Coronary artery (tissue), 2 donors: ENCODE data around the gene ZNF184.

Experiments used
- DNase-seq: peaks from one replicate; pipeline ENCODE4 v3.0.0-alpha.2; 2017; ENCODE audit warnings: low spot score
- H3K27ac ChIP-seq, 2 donors: fragments of 200-600 bp; sonication (generic); one replicate each; pipeline ENCODE4 v1.5.1; 2016 to 2019
- H3K4me3 ChIP-seq: fragments of 200-600 bp; sonication (generic); 2 replicates; pipeline ENCODE4 v1.5.1; 2016; ENCODE audit warnings: mild to moderate bottlenecking, moderate library complexity
- CTCF ChIP-seq: fragments of 200-600 bp; sonication (generic); IDR thresholded peaks from one replicate; pipeline ENCODE4 v1.5.1; 2019; ENCODE audit warnings: antibody characterized with exemption

ZNF184 gene

GRCh38 chr6:27478141-27478705 lies 5.3 kb upstream of the ZNF184 start:
- Histone ChIP-seq H3K4me3 (peak overlapping the region; percentile 76), H3K27ac (peak overlapping the region; percentile 93 to 99)
- no peak for TF ChIP-seq CTCF
- no peak for DNase-seq

- Histone ChIP-seq H3K4me3 (peak overlapping the region; percentile 76), H3K27ac (no peak overlapping the region)
- TF ChIP-seq CTCF: no peak
- DNase-seq: no peak
These were observed 4.6 kb upstream of the ZNF184 start for GRCh38 chr6:27477318-27478013.

- no peak for DNase-seq
- Histone ChIP-seq H3K4me3 (no peak overlapping the region), H3K27ac (no peak overlapping the region)
- TF ChIP-seq CTCF: no peak
These were observed 3.2 kb upstream of the ZNF184 start for GRCh38 chr6:27476090-27476489.

- TF ChIP-seq CTCF: no peak
- Histone ChIP-seq H3K4me3 (no peak overlapping the region), H3K27ac (no peak overlapping the region)
- no peak for DNase-seq
These were observed 1.8 kb upstream of the ZNF184 start for GRCh38 chr6:27474672-27475071.

GRCh38 chr6:27474172-27474465 lies 1.2 kb upstream of the ZNF184 start:
- H3K27ac ChIP-seq: no peak overlapping the region
- no peak overlapping the region for H3K4me3 ChIP-seq
- no peak for DNase-seq
- TF ChIP-seq CTCF: no peak

- TF ChIP-seq CTCF: no peak
- H3K4me3 ChIP-seq: peak overlapping the region; percentile 86
- H3K27ac ChIP-seq: peak overlapping the region; percentile 70 to 92
- DNase-seq: peak; percentile 79
These were observed 706 bp downstream of the ZNF184 start for GRCh38 chr6:27472182-27472616.
